ENCODE results near the gene GPC3. TPM values are rescaled to one million over a fixed set of nuclear protein-coding genes. Genes with fewer than 3 reads are reported as not detected.

GPC3 gene
- total RNA-seq, 2 experiments from 2014 or later: 0.25 to 0.59 TPM

DNA sequence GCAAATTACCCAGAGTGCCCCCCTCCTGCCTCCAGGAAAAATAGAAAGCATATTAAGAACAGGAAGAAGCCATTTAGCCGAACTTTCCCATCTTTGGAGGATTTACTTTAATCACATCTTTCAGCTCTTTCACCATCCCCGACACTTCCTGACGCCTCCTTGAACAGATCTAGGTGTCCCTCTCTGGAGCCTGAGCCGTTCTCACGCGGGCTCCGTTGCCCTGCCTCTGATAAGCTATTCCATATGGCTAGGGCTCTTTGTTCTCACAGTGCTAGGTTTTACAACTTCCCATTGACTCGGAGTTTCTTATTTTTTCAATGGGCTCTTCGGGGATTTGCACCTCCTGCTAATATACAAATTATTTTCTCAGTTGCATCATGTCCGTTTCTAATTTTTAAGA lies 488.0 kb downstream of the GPC3 start:
- no peaks in the 10 kb centered on the region for H3K27me3 ChIP-seq (ENCODE audit: control insufficient read depth in 1 of 2, insufficient read depth in 2 of 2, low read length in 2 of 2)
- ATAC-seq (ENCODE audit: poor library complexity): no peak
- H3K4me3 ChIP-seq (ENCODE audit: low read length): no peak overlapping the region
- no peak overlapping the region for H3K27ac ChIP-seq (ENCODE audit: low read depth in 1 of 2, low read length in 2 of 2)
- H3K36me3 Mint-ChIP-seq (ENCODE audit: low read depth): no peaks in the 10 kb centered on the region
- no peaks in the 10 kb centered on the region for H3K4me1 ChIP-seq (ENCODE audit: insufficient read depth, low read length)
- DNase-seq: no peak
- H3K36me3 ChIP-seq (ENCODE audit: insufficient read depth, low read length): no peaks in the 10 kb centered on the region
- TF ChIP-seq, protein P1, sequence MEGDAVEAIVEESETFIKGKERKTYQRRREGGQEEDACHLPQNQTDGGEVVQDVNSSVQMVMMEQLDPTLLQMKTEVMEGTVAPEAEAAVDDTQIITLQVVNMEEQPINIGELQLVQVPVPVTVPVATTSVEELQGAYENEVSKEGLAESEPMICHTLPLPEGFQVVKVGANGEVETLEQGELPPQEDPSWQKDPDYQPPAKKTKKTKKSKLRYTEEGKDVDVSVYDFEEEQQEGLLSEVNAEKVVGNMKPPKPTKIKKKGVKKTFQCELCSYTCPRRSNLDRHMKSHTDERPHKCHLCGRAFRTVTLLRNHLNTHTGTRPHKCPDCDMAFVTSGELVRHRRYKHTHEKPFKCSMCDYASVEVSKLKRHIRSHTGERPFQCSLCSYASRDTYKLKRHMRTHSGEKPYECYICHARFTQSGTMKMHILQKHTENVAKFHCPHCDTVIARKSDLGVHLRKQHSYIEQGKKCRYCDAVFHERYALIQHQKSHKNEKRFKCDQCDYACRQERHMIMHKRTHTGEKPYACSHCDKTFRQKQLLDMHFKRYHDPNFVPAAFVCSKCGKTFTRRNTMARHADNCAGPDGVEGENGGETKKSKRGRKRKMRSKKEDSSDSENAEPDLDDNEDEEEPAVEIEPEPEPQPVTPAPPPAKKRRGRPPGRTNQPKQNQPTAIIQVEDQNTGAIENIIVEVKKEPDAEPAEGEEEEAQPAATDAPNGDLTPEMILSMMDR (IDR thresholded peaks at IDR 0.05): no peak
- no peaks in the 10 kb centered on the region for H3K4me1 Mint-ChIP-seq (ENCODE audit: low read depth)
- H3K9me3 Mint-ChIP-seq: no peaks in the 10 kb centered on the region
- POLR2A ChIA-PET: no interaction called here
- no peaks in the 10 kb centered on the region for H3K27me3 Mint-ChIP-seq
- CTCF ChIA-PET: interaction anchor here (0.6 kb wide), 1 partner anchor 669 kb away, joined by 3 read pairs; no protein-coding TSS in a partner anchor
- no peak overlapping the region for H3K27ac Mint-ChIP-seq
- intact Hi-C loops (cut with DNase I, micrococcal nuclease): no loop called here
- no peaks in the 10 kb centered on the region for H3K9me3 ChIP-seq (ENCODE audit: control insufficient read depth in 1 of 2, insufficient read depth in 1 of 2, low read length in 2 of 2)
- H3K4me3 Mint-ChIP-seq: no peak overlapping the region

DNA sequence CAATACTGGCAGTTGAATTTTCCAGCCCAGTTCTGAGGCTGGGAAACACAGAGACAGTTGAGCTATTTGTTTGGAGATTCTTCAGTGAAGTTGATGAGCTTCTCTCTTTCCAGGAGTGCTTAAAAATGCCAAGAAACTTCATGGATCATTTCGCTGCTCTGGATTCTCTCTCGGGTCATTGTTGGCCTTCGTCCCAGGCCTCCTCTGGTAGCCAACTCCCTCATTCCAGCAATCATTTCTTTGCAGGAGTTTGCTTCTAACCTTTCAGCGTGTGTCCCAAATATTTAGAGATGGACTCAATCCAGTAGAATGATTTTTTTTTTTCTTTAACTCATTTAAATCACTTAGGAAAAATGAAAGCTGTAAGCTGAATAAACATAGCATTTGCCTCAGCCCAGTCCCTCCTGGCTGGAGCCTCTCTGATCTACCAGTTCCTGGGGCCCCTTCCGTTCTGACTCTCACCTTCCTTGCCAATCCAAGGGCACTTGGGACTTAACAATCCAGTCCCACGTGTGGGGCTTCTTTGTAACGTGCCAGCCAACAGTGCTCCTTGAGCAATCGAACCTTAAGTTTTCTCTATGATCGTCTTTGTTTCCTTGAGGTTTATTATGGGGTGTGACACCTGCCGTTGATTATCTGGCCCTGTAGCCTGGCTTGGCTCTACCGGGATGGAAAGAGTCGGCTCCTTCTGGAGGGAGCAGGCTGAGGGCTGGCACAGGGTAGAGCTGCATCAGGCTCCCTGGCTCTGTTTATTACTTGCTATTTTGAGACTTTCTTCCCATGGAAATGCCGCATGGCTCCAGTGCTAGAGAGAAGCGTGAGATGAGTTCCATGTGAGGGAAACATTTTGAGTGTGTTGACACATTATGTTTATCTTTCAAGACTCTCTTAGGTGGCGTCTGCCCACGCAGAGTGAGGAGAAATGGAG lies 489.7 kb downstream of the GPC3 start:
- peaks cover 6% of the 10 kb centered on the region for H3K27me3 Mint-ChIP-seq
- Histone ChIP-seq H3K9me3 (ENCODE audit: control insufficient read depth in 1 of 2, insufficient read depth in 1 of 2, low read length in 2 of 2) (no peaks in the 10 kb centered on the region), H3K4me1 (ENCODE audit: insufficient read depth, low read length) (no peaks in the 10 kb centered on the region), H3K27me3 (ENCODE audit: control insufficient read depth in 1 of 2, insufficient read depth in 2 of 2, low read length in 2 of 2) (no peaks in the 10 kb centered on the region), H3K36me3 (ENCODE audit: insufficient read depth, low read length) (no peaks in the 10 kb centered on the region), H3K4me3 (ENCODE audit: low read length) (no peak overlapping the region), H3K27ac (ENCODE audit: low read depth in 1 of 2, low read length in 2 of 2) (no peak overlapping the region)
- H3K9me3 Mint-ChIP-seq: no peaks in the 10 kb centered on the region
- H3K4me1 Mint-ChIP-seq (ENCODE audit: low read depth): no peaks in the 10 kb centered on the region
- TF ChIP-seq, protein P1 (IDR thresholded peaks at IDR 0.05): no peak
- ATAC-seq (ENCODE audit: poor library complexity) (no peak), DNase-seq (no peak)
- CTCF ChIA-PET: no interaction called here
- POLR2A ChIA-PET: no interaction called here
- no peak overlapping the region for H3K27ac Mint-ChIP-seq
- intact Hi-C loops (cut with DNase I, micrococcal nuclease): no loop called here
- no peak overlapping the region for H3K4me3 Mint-ChIP-seq
- no peaks in the 10 kb centered on the region for H3K36me3 Mint-ChIP-seq (ENCODE audit: low read depth)

DNA sequence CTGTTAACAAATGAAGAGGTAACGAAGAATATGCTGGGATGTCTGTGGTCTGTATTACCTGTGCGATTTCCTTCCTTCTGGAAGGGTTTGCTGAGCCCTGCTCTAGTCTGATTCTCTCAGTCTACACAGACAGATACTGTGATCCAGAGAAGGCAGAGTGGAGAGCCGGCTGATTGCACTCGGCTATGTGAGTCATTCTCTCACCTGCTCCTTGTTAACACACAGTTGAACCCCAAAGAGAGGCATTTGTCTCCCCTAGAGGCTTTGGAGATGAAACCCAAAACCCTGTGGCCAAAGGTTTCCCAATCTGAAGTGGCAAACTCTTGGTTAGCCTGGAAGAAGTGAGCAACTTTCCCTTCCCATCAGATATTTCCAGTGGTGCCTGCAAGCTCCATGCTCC lies 492.0 kb downstream of the GPC3 start:
- Histone ChIP-seq H3K36me3 (ENCODE audit: insufficient read depth, low read length) (no peaks in the 10 kb centered on the region), H3K9me3 (ENCODE audit: control insufficient read depth in 1 of 2, insufficient read depth in 1 of 2, low read length in 2 of 2) (no peaks in the 10 kb centered on the region), H3K27ac (ENCODE audit: low read depth in 1 of 2, low read length in 2 of 2) (no peak overlapping the region), H3K4me3 (ENCODE audit: low read length) (no peak overlapping the region), H3K4me1 (ENCODE audit: insufficient read depth, low read length) (no peaks in the 10 kb centered on the region), H3K27me3 (ENCODE audit: control insufficient read depth in 1 of 2, insufficient read depth in 2 of 2, low read length in 2 of 2) (no peaks in the 10 kb centered on the region)
- Mint-ChIP-seq H3K9me3 (no peaks in the 10 kb centered on the region), H3K4me3 (no peak overlapping the region), H3K36me3 (ENCODE audit: low read depth) (no peaks in the 10 kb centered on the region), H3K27me3 (peaks cover 7% of the 10 kb centered on the region), H3K27ac (no peak overlapping the region), H3K4me1 (ENCODE audit: low read depth) (no peaks in the 10 kb centered on the region)
- ChIA-PET CTCF (no interaction called here), POLR2A (no interaction called here)
- TF ChIP-seq, protein P1 (IDR thresholded peaks at IDR 0.05): no peak
- DNase-seq: no peak
- intact Hi-C loops (cut with DNase I, micrococcal nuclease): no loop called here
- no peak for ATAC-seq (ENCODE audit: poor library complexity)

All from CD4-positive, alpha-beta T cell (primary cell).